Measurements from ENCODE around the gene ALK. TPM values are rescaled to one million over a fixed set of nuclear protein-coding genes. Genes with fewer than 3 reads are reported as not detected.

ALK gene
- total RNA-seq, 4 donors from 2014 or later: 0.85 to 2.4 (median 1.8) TPM

GRCh38 chr2:29323961-29324360 is 597.4 kb downstream of the ALK start:
- TF ChIP-seq CTCF (IDR thresholded peaks at IDR 0.05; ENCODE audit: low read depth): no peak

- no peak for TF ChIP-seq CTCF (IDR thresholded peaks at IDR 0.05; ENCODE audit: low read depth)
Observed at GRCh38 chr2:29323301-29323700, 598.1 kb downstream of the ALK start.

- TF ChIP-seq CTCF (IDR thresholded peaks at IDR 0.05; ENCODE audit: low read depth): no peak
Observed at GRCh38 chr2:29322011-29322410, 599.4 kb downstream of the ALK start.

- TF ChIP-seq CTCF (IDR thresholded peaks at IDR 0.05; ENCODE audit: low read depth): no peak
Observed at GRCh38 chr2:29317801-29318485, 603.4 kb downstream of the ALK start.

GRCh38 chr2:29317077-29317517 is 604.3 kb downstream of the ALK start:
- TF ChIP-seq CTCF (IDR thresholded peaks at IDR 0.05; ENCODE audit: low read depth): no peak

GRCh38 chr2:29314816-29315571 is 606.4 kb downstream of the ALK start:
- no peak for TF ChIP-seq CTCF (IDR thresholded peaks at IDR 0.05; ENCODE audit: low read depth)

GRCh38 chr2:29311458-29311857 is 609.9 kb downstream of the ALK start:
- TF ChIP-seq CTCF (IDR thresholded peaks at IDR 0.05; ENCODE audit: low read depth): no peak
